WTC11 (cell line): ENCODE data around the gene DYSF. TPM values are rescaled to one million over a fixed set of nuclear protein-coding genes. Genes with fewer than 3 reads are reported as not detected.

Source experiments
- ATAC-seq: fragments of 200-7000 bp; cut with Tn5 transposase; 2 replicates; pipeline ENCODE4 v1.10.0; 2021; ENCODE audit warnings: mild to moderate bottlenecking, moderate library complexity
- CTCF ChIA-PET: fragments of 300-600 bp; sonication (Branson Sonifier 250); formaldehyde crosslinking; loops from one replicate; lab custom pipeline; 2021; ENCODE audit warnings: antibody characterized with exemption; lab: Charles Lee
- POLR2A ChIA-PET: fragments of 350-600 bp; sonication (Branson Sonifier 250); formaldehyde crosslinking; loops from one replicate; lab custom pipeline; 2021; ENCODE audit warnings: antibody characterized with exemption; lab: Charles Lee
- DNase-seq: peaks from one replicate; pipeline ENCODE4 v3.0.0; 2021; ENCODE audit warnings: low spot score
- H3K27ac Mint-ChIP-seq: 2 replicates; pipeline ENCODE4 v1.8.0; 2021; ENCODE audit warnings: mixed read lengths
- H3K27me3 Mint-ChIP-seq: 2 replicates; pipeline ENCODE4 v1.8.0; 2021; ENCODE audit warnings: low read depth, mild to moderate bottlenecking, moderate library complexity, mixed read lengths
- H3K36me3 Mint-ChIP-seq: 2 replicates; pipeline ENCODE4 v1.8.0; 2021; ENCODE audit warnings: mixed read lengths
- H3K4me1 Mint-ChIP-seq: 2 replicates; pipeline ENCODE4 v1.8.0; 2022; ENCODE audit warnings: mixed read lengths
- H3K4me3 Mint-ChIP-seq: 2 replicates; pipeline ENCODE4 v1.8.0; 2021; ENCODE audit warnings: mild to moderate bottlenecking, moderate library complexity, mixed read lengths
- H3K9me3 Mint-ChIP-seq: 2 replicates; pipeline ENCODE4 v1.8.0; 2021; ENCODE audit warnings: mixed read lengths
- AFF4 ChIP-seq: sonication (generic); formaldehyde crosslinking; IDR thresholded peaks from 2 replicates; pipeline ENCODE4 v1.8.1; 2023; ENCODE audit warnings: mild to moderate bottlenecking, missing genetic modification reagents, borderline replicate concordance
- ATF3 ChIP-seq: sonication (generic); formaldehyde crosslinking; conservative IDR thresholded peaks from 2 replicates; pipeline ENCODE4 v1.8.1; 2022; ENCODE audit warnings: mild to moderate bottlenecking, missing genetic modification reagents
- E2F4 ChIP-seq: sonication (generic); formaldehyde crosslinking; IDR thresholded peaks from 2 replicates; pipeline ENCODE4 v1.8.1; 2022; ENCODE audit warnings: low read depth, mild to moderate bottlenecking, moderate library complexity, missing genetic modification reagents, borderline replicate concordance
- FOXP1 ChIP-seq: sonication (generic); formaldehyde crosslinking; IDR thresholded peaks from 2 replicates; pipeline ENCODE4 v1.8.0; 2022; ENCODE audit warnings: missing genetic modification reagents, mild to moderate bottlenecking, moderate library complexity, borderline replicate concordance
- GABPB1 ChIP-seq: sonication (generic); formaldehyde crosslinking; IDR thresholded peaks from 2 replicates; pipeline ENCODE4 v1.8.1; 2023; ENCODE audit warnings: mild to moderate bottlenecking, missing genetic modification reagents
- GRHL2 ChIP-seq: fragments of 250-450 bp; sonication (Bioruptor Pico); IDR thresholded peaks from 2 replicates; pipeline ENCODE4 v1.8.0; 2022; ENCODE audit warnings: mild to moderate bottlenecking, moderate library complexity; ENCODE audit not compliant: insufficient replicate concordance, severe bottlenecking
- JUN ChIP-seq: sonication (generic); formaldehyde crosslinking; IDR thresholded peaks from 2 replicates; pipeline ENCODE4 v1.8.0; 2023; ENCODE audit warnings: mild to moderate bottlenecking, missing genetic modification reagents
- MAX ChIP-seq: sonication (generic); formaldehyde crosslinking; IDR thresholded peaks from 2 replicates; pipeline ENCODE4 v1.8.0; 2022; ENCODE audit warnings: mild to moderate bottlenecking, missing genetic modification reagents
- MLX ChIP-seq: sonication (generic); formaldehyde crosslinking; IDR thresholded peaks from 2 replicates; pipeline ENCODE4 v1.8.1; 2023; ENCODE audit warnings: mild to moderate bottlenecking, missing genetic modification reagents, moderate library complexity
- NFE2L1 ChIP-seq: sonication (generic); formaldehyde crosslinking; IDR thresholded peaks from 2 replicates; pipeline ENCODE4 v1.8.1; 2023; ENCODE audit warnings: missing genetic modification reagents
- OVOL2 ChIP-seq: fragments of 250-450 bp; sonication (Bioruptor Pico); IDR thresholded peaks from 2 replicates; pipeline ENCODE4 v1.9.0; 2021; ENCODE audit warnings: mild to moderate bottlenecking, borderline replicate concordance
- RORB ChIP-seq: fragments of 250-450 bp; sonication (Bioruptor Pico); IDR thresholded peaks from 2 replicates; pipeline ENCODE4 v1.9.0; 2021; ENCODE audit warnings: mild to moderate bottlenecking
- SMAD4 ChIP-seq: sonication (generic); formaldehyde crosslinking; IDR thresholded peaks from 2 replicates; pipeline ENCODE4 v1.8.0; 2022; ENCODE audit warnings: mild to moderate bottlenecking, missing genetic modification reagents
- STAT6 ChIP-seq: sonication (generic); formaldehyde crosslinking; conservative IDR thresholded peaks from 2 replicates; pipeline ENCODE4 v1.8.1; 2023; ENCODE audit warnings: mild to moderate bottlenecking, low read depth, missing genetic modification reagents, moderate library complexity
- ZBTB21 ChIP-seq: sonication (generic); formaldehyde crosslinking; IDR thresholded peaks from 2 replicates; pipeline ENCODE4 v1.8.1; 2023; ENCODE audit warnings: mild to moderate bottlenecking, missing genetic modification reagents, borderline replicate concordance
- ZNF263 ChIP-seq: sonication (generic); formaldehyde crosslinking; IDR thresholded peaks from 2 replicates; pipeline ENCODE4 v1.8.1; 2022; ENCODE audit warnings: low read depth, mild to moderate bottlenecking, moderate library complexity, missing genetic modification reagents
- ZNF423 ChIP-seq: fragments of 250-450 bp; sonication (Bioruptor Pico); IDR thresholded peaks from 2 replicates; pipeline ENCODE4 v2.1.2; 2022; ENCODE audit warnings: mild to moderate bottlenecking, moderate library complexity
- ZNF425 ChIP-seq: fragments of 250-450 bp; sonication (Bioruptor Pico); conservative IDR thresholded peaks from 2 replicates; pipeline ENCODE4 v1.9.0; 2021; ENCODE audit warnings: mild to moderate bottlenecking
- ZNF532 ChIP-seq: fragments of 250-450 bp; sonication (Bioruptor Pico); IDR thresholded peaks from 2 replicates; pipeline ENCODE4 v1.9.0; 2021; ENCODE audit warnings: mild to moderate bottlenecking, borderline replicate concordance
- ZNF671 ChIP-seq: fragments of 250-450 bp; sonication (Bioruptor Pico); IDR thresholded peaks from 2 replicates; pipeline ENCODE4 v1.8.0; 2021; ENCODE audit warnings: mild to moderate bottlenecking
- total RNA-seq: library from RNA; stranded (reverse); gene quantifications from 3 replicates; pipeline ENCODE4 v1.2.3, GENCODE V29; 2021

The DYSF gene
- total RNA-seq, 1 experiment from 2014 or later: 14.8 TPM

GRCh38 chr2:71669628-71670429 lies 216.5 kb downstream of the DYSF start (continued):
- TF ChIP-seq STAT6 (no peak), ZNF671 (no peak), ZNF263 (CRISPR knock-in tag) (no peak), ZNF423 (CRISPR knock-in tag) (no peak), JUN (CRISPR knock-in tag) (no peak), E2F4 (CRISPR knock-in tag) (no peak)

GRCh38 chr2:71670430-71670795 lies 217.1 kb downstream of the DYSF start:
- ChIA-PET POLR2A (no interaction called here), CTCF (no interaction called here)
- H3K4me1 Mint-ChIP-seq: no peaks in the 10 kb centered on the region
- peaks cover 8% of the 10 kb centered on the region; the same call in 1 of the 2 replicates for H3K36me3 Mint-ChIP-seq
- no peaks in the 10 kb centered on the region for H3K9me3 Mint-ChIP-seq
- H3K27ac Mint-ChIP-seq: no peak overlapping the region
- no peak overlapping the region for H3K4me3 Mint-ChIP-seq
- H3K27me3 Mint-ChIP-seq: no peaks in the 10 kb centered on the region
- ATAC-seq (no peak), DNase-seq (no peak)
- TF ChIP-seq ZBTB21 (CRISPR knock-in tag): no peak
- TF ChIP-seq GABPB1 (CRISPR knock-in tag): no peak
- TF ChIP-seq ZNF425: no peak
- no peak for TF ChIP-seq MAX (CRISPR knock-in tag)
- TF ChIP-seq ZNF671: no peak
- no peak for TF ChIP-seq AFF4
- no peak for TF ChIP-seq ZNF532
- TF ChIP-seq FOXP1 (CRISPR knock-in tag): no peak
- TF ChIP-seq GRHL2 (CRISPR knock-in tag): no peak
- TF ChIP-seq RORB (CRISPR knock-in tag): no peak
- TF ChIP-seq MLX (CRISPR knock-in tag): no peak
- TF ChIP-seq OVOL2 (CRISPR knock-in tag): no peak
- TF ChIP-seq ATF3 (CRISPR knock-in tag): no peak
- TF ChIP-seq NFE2L1 (CRISPR knock-in tag): no peak
- no peak for TF ChIP-seq SMAD4 (CRISPR knock-in tag)
